NCI-H2196 treated with DMSO at 0.1 percent for 48 hours (cell line): ENCODE results near the gene NRARP.

Source experiments
- DNase-seq: peaks from one replicate; lab custom pipeline; 2025; ENCODE audit not compliant: unreplicated experiment; lab: John Stamatoyannopoulos, UW

The NRARP gene

DNA sequence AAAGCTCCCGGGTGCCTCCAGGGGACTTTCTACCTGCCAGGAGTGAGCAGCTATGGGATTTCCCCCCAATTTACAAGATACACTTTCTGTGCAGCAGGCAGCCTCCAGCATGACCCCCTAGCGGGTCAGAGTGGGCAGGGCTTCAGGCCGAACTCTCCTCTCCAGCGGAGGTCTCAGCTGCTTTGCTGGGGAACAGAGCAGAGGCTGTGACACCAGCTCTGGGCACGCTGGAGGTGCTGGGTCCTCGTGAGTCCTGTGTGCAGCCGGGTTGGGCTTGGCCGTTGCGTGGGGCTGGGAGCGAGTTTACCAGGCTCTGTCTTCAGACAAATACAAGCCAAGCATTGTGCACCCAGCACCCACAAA, 2.9 kb downstream of the NRARP start:
- DNase-seq = no peak

GRCh38 chr9:137298401-137299202, 3.5 kb downstream of the NRARP start:
- no peak for DNase-seq

GRCh38 chr9:137297966-137298365, 4.1 kb downstream of the NRARP start:
- no peak for DNase-seq

GRCh38 chr9:137296670-137297664, 5.1 kb downstream of the NRARP start:
- DNase-seq = no peak

DNA sequence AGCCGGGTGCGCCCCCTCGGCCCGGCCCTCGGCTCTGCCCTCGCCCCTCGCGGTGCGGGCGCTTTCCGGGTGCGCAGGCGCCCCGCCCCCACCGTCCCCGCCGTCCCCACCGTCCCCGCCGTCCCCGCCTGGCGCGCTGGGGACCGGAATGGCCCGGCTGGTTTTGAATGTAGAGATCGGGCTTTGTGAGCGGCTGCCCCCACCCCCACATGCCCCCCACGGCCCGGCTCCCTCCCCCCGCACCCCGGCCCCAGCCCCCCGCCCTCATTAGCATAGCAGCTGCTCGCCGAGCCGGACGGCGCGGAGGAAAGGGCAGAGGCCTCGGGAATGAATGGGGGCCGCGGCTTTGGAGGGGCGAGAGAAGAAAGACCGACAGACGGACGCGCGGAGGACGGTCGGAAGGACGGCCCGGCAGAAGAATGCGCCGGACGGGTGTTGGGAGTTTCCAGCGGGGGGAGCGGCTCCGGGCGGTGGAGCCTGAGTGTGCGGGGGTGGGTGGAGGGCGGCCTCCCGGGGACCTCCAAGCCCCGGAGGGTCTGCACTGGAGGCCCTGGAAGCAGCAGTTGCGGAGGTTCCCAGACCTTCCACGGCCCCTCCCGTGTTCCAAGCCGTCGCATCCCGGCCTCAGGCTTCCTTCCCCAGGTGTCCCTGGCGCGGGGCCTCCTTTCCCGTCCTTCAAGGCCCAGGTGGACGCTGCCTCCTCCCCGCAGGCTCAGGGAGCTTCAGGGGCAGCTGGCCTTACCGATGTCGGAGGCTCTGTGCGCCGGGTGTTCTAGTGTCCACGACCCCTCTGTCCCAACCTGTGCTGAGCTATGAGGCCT, 6.0 kb downstream of the NRARP start:
- no peak for DNase-seq

DNA sequence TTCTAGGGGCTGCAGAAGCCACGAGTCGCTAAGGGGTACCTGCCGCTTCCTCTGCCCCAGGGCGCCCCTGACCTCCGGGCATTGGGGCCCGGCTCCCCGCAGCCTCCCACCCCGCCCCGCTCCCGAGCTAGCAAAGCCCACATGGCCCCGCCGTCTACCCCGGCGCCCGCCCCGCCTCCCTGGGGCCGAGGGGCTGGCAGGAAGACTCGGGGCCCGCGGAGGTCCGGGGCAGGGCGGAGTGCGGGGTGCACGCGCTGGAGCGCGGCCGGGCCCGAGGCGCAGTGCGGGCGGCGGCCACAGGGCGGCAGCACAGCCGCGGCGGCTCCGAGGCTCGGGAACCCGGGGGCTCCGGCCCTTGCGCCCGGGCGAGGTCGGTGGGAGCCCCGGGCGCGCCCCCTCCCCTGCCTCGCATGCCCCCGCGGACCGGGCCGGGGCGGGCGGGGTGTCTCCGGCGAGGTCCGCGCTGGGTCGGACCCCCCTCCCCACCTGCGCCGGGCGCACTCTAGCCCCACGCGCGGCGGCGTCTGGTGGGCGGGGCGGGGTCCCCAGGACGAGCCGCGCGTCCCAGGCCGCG, 6.7 kb downstream of the NRARP start:
- DNase-seq = no peak

GRCh38 chr9:137294681-137295237, 7.3 kb downstream of the NRARP start:
- no peak for DNase-seq

- DNase-seq = no peak
Observed at GRCh38 chr9:137294091-137294680, 7.9 kb downstream of the NRARP start.

DNA sequence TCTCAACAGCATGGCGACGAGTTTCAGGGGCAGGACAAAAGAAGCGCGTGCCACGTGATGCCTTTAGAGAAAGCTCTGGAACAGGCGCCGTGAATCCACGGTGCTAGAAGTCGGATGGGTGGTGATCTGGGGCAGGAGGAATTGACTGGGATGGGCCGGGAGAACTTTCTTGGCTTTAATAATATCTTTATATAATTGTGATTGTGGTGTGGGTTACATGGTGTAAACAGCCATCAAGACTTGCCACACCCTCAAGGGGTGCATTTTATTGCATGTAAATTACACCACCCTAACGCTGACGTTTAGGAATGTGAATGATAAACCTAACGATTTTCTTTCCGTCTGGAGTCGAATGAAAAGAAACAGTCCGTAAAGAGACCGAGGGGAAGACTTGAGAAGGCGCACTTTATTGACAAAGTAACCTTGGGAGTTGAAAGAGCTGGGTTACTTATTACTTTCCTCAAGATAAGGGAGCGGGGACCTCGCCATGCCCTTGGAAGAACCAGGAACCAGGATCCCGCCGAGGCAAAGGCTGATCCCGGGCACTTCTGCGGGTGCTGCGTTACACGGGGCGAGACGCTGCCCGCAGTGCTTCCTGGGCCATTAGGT, 8.5 kb downstream of the NRARP start:
- no peak for DNase-seq

- no peak for DNase-seq
Observed at GRCh38 chr9:137293094-137293481, 9.0 kb downstream of the NRARP start.

- peak; percentile 44 for DNase-seq
Observed at GRCh38 chr9:137286975-137287383, 15.1 kb downstream of the NRARP start.

DNA sequence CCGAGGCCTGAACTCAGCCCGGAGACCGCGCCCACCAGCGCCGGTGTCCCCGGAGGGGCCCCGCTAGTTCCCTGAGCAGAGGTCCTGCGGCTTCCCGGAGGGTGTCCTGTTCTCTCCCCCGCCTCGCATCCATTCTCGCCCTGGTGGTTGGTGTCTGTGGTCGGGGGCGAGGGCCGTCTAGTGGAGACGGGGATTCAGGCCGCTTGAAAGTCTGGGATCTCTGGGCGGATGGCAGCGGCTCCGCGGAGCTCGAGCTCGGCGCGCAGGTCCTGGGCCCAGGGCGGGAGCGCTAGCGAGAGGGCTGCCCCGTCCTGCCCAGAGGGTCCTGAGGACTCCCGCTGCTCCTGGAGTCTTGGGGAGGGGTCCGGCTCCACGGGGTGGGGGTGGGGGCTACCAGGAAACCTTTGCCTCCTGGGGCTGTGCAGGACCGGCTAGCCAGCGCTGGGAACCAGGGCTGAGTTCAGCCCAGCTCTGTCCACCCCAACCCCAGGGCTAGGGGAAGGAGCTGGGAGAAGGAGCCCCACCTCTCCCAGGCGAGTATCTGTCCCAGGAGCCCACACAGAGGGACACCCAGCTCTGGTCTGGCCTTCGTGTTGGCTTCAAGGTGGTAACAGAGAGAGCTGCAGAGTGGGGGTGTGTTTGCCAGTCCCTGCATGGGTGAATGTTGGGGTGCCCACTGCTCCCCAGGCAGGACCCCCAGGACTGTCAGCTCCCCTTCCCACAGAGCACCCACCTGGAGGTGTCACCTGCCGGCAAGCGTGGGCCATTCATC, 20.5 kb downstream of the NRARP start:
- no peak for DNase-seq

DNA sequence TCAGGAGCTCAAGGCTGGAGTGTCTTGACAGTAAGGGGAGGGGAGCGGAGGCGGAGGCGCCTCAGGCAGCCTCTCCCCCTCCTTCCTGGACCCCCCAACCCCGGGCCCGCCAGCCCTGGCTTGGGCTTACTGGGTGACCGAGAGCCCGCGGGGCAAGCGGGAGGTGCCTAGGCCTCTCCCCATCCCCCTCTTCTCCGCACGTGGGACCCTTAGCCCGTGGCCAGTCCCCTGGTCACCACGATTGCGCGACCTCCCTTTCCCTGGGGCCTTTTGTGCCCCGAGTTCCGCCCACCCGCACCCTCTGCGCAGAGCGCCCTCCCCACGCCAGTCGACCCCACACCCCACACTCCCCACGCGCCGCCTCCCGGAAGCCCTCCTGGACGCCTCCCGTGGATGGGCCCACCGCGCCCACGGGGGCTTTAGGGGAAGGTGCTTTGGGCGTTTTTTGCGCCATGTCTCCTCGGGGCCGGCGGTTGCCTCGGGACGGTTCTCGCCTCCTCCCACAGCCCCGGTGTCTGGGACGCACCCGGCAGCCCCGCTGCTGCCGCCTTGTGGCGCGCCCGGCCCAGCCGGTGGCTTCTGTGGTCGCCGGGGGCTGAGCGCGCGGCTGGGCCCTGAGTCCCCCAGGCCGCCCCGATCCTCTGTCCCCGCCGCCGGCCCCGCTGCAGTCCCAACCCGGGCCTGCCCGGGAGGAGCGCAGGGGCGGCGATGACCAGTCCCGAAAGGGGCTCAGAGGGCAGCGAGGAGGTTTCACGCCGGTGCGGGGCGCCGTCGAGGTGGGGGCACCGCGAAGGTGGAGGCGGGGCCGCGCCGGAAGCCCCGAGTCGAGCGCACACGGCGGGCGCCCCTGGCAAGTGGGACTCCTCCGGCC, 21.4 kb downstream of the NRARP start:
- DNase-seq = no peak

- no peak for DNase-seq
Observed at GRCh38 chr9:137279741-137280473, 22.2 kb downstream of the NRARP start.

- no peak for DNase-seq
Observed at GRCh38 chr9:137278721-137279711, 23.1 kb downstream of the NRARP start.

- no peak for DNase-seq
Observed at GRCh38 chr9:137278061-137278701, 23.9 kb downstream of the NRARP start.
